ENCODE results near the gene ZNF32. TPM values are rescaled to one million over a fixed set of nuclear protein-coding genes. Genes with fewer than 3 reads are reported as not detected.

Gene ZNF32
- total and polyA plus RNA-seq, 11 donors: 32.8 to 78.2 (median 42.4) TPM

- no peak for TF ChIP-seq POLR2A (IDR thresholded peaks at IDR 0.05)
- TF ChIP-seq, protein P1, sequence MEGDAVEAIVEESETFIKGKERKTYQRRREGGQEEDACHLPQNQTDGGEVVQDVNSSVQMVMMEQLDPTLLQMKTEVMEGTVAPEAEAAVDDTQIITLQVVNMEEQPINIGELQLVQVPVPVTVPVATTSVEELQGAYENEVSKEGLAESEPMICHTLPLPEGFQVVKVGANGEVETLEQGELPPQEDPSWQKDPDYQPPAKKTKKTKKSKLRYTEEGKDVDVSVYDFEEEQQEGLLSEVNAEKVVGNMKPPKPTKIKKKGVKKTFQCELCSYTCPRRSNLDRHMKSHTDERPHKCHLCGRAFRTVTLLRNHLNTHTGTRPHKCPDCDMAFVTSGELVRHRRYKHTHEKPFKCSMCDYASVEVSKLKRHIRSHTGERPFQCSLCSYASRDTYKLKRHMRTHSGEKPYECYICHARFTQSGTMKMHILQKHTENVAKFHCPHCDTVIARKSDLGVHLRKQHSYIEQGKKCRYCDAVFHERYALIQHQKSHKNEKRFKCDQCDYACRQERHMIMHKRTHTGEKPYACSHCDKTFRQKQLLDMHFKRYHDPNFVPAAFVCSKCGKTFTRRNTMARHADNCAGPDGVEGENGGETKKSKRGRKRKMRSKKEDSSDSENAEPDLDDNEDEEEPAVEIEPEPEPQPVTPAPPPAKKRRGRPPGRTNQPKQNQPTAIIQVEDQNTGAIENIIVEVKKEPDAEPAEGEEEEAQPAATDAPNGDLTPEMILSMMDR (IDR thresholded peaks at IDR 0.05): no peak
- Histone ChIP-seq H3K27me3 (no peaks in the 10 kb centered on the region), H3K4me1 (peaks cover 0 to 5% (median 0%) of the 10 kb centered on the region in 12 donors), H3K36me3 (no peaks in the 10 kb centered on the region), H3K27ac (no peak overlapping the region), H3K9me3 (peaks cover 0 to 18% (median 0%) of the 10 kb centered on the region in 12 donors), H3K4me3 (peak overlapping the region in 10 of 12 donors; percentile 7 to 47 (median 29))
- WGBS, 4 donors: 54 to 69% (median 64%) methylated on average over 3 of the region's 3 CpGs
- intact Hi-C loops (cut with DNase I): no loop called here
- no peak for DNase-seq
- no peak for ATAC-seq
Observed at GRCh38 chr10:43623351-43623750, 25.3 kb downstream of the ZNF32 start.

DNA sequence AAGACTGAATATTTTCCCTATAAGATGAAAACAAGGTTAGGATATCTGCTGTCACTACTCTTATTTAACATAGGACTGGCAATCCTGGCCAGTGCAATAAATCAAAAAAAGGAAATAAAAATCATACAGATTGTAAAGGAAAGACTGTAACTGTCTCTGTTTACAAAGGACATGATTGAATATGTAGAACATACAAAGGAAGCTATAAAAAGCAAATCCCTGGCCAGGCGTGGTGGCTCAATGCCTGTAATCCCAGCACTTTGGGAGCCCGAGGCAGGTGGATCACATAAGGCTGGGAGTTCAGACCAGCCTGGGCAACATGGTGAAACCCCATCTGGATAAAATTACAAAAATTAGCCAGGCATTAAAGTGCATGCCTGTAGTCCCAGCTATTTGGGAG, 26.6 kb downstream of the ZNF32 start:
- peaks cover 0 to 2% (median 0%) of the 10 kb centered on the region in 9 donors for H3K36me3 ChIP-seq
- intact Hi-C loops (cut with DNase I): no loop called here
- DNase-seq: no peak
- no peak overlapping the region for H3K4me3 ChIP-seq
- H3K27ac ChIP-seq: no peak overlapping the region
- no peak for TF ChIP-seq POLR2A (IDR thresholded peaks at IDR 0.05)
- TF ChIP-seq, protein P1 (IDR thresholded peaks at IDR 0.05): no peak
- WGBS, 4 donors: 73 to 86% (median 78%) methylated on average over 2 of the region's 2 CpGs
- ATAC-seq: no peak
- no peaks in the 10 kb centered on the region for H3K27me3 ChIP-seq
- peaks cover 0 to 5% (median 0%) of the 10 kb centered on the region in 12 donors for H3K4me1 ChIP-seq
- peaks cover 0 to 28% (median 4%) of the 10 kb centered on the region in 12 donors for H3K9me3 ChIP-seq

- WGBS, 4 donors: 97 to 100% (median 98%) methylated on average over 2 of the region's 2 CpGs
- ATAC-seq (no peak), DNase-seq (no peak)
- Histone ChIP-seq H3K9me3 (peaks cover 0 to 52% (median 15%) of the 10 kb centered on the region in 12 donors), H3K27me3 (no peaks in the 10 kb centered on the region), H3K36me3 (peaks cover 0 to 20% (median 9%) of the 10 kb centered on the region in 9 donors), H3K27ac (no peak overlapping the region), H3K4me1 (peaks cover 0 to 5% (median 0%) of the 10 kb centered on the region in 12 donors), H3K4me3 (no peak overlapping the region)
- TF ChIP-seq POLR2A (IDR thresholded peaks at IDR 0.05): no peak
- TF ChIP-seq, protein P1 (IDR thresholded peaks at IDR 0.05): no peak
- intact Hi-C loops (cut with DNase I): no loop called here
Observed at GRCh38 chr10:43619368-43619767, 29.3 kb downstream of the ZNF32 start.

GRCh38 chr10:43616697-43617370, 31.8 kb downstream of the ZNF32 start:
- no peaks in the 10 kb centered on the region for H3K27me3 ChIP-seq
- H3K36me3 ChIP-seq: peaks cover 0 to 27% (median 12%) of the 10 kb centered on the region in 9 donors
- 89 to 97% (median 92%) methylated on average over 6 of the region's 6 CpGs for WGBS, 4 donors
- no peak overlapping the region for H3K4me3 ChIP-seq
- peaks cover 0 to 52% (median 15%) of the 10 kb centered on the region in 12 donors for H3K9me3 ChIP-seq
- intact Hi-C loops (cut with DNase I): no loop called here
- no peak overlapping the region for H3K27ac ChIP-seq
- H3K4me1 ChIP-seq: no peaks in the 10 kb centered on the region
- TF ChIP-seq, protein P1 (IDR thresholded peaks at IDR 0.05): no peak
- no peak for TF ChIP-seq POLR2A (IDR thresholded peaks at IDR 0.05)
- DNase-seq (no peak), ATAC-seq (no peak)
